CD4-positive, alpha-beta memory T cell (primary cell): ENCODE data around the gene BTC. TPM values are rescaled to one million over a fixed set of nuclear protein-coding genes. Genes with fewer than 3 reads are reported as not detected.
"Not testable (repeated sequence)": the region's sequence is repeated elsewhere in the genome, so short reads cannot be mapped to it uniquely, and the experiment has no call there.

Source experiments
- CTCF ChIA-PET: fragments of 350-600 bp; sonication (Branson Sonifier 250); formaldehyde crosslinking; loops from one replicate; lab custom pipeline; 2021; ENCODE audit warnings: inconsistent platforms; ENCODE audit not compliant: partially characterized antibody; lab: Charles Lee
- POLR2A ChIA-PET: fragments of 350-600 bp; sonication (Branson Sonifier 250); formaldehyde crosslinking; loops from one replicate; lab custom pipeline; 2021; ENCODE audit not compliant: partially characterized antibody; lab: Charles Lee
- DNase-seq, 5 donors: peaks; one replicate each; pipeline versions ENCODE4 v3.0.0 to v3.0.0-alpha.2; 2020 to 2022; ENCODE audit warnings: mixed read lengths in 1 of 5
- H3K27ac ChIP-seq: one replicate; pipeline ENCODE4 v1.7.0; 2013; ENCODE audit warnings: low read depth, low read length
- H3K27me3 ChIP-seq: 2 replicates; pipeline ENCODE4 v1.7.0; 2013; ENCODE audit warnings: mild to moderate bottlenecking, low read length, moderate library complexity; ENCODE audit not compliant: insufficient read depth
- H3K36me3 ChIP-seq: 2 replicates; pipeline ENCODE4 v1.7.0; 2013; ENCODE audit warnings: mild to moderate bottlenecking, low read length, moderate library complexity; ENCODE audit not compliant: insufficient read depth
- H3K4me1 ChIP-seq: 2 replicates; pipeline ENCODE4 v1.7.0; 2013; ENCODE audit warnings: mild to moderate bottlenecking, low read length, moderate library complexity; ENCODE audit not compliant: insufficient read depth
- H3K4me3 ChIP-seq, 2 donors: one replicate each; pipeline ENCODE4 v1.7.0; 2013; ENCODE audit warnings: low read length in 2 of 2, mild to moderate bottlenecking in 1 of 2
- H3K9me3 ChIP-seq, 2 donors: one replicate each; pipeline ENCODE4 v1.7.0; 2013; ENCODE audit warnings: low read length in 2 of 2, control low read depth in 1 of 2; ENCODE audit not compliant: control insufficient read depth in 1 of 2
- H3K27ac Mint-ChIP-seq, 7 donors: one replicate each; pipeline ENCODE4 v1.8.0; 2020 to 2021; ENCODE audit warnings: mixed read lengths in 7 of 7, mild to moderate bottlenecking in 6 of 7, inconsistent platforms in 3 of 7, moderate library complexity in 3 of 7
- H3K27me3 Mint-ChIP-seq, 2 donors: one replicate each; pipeline ENCODE4 v1.8.0; 2020 to 2021; ENCODE audit warnings: mixed read lengths in 2 of 2
- H3K36me3 Mint-ChIP-seq, 2 donors: one replicate each; pipeline ENCODE4 v1.8.0; 2020 to 2021; ENCODE audit warnings: mixed read lengths in 2 of 2, inconsistent platforms in 1 of 2, mild to moderate bottlenecking in 1 of 2
- H3K4me1 Mint-ChIP-seq, 4 donors: one replicate each; pipeline ENCODE4 v1.8.0; 2020 to 2021; ENCODE audit warnings: mixed read lengths in 4 of 4, mild to moderate bottlenecking in 1 of 4
- H3K4me3 Mint-ChIP-seq, 8 donors: one replicate each; pipeline ENCODE4 v1.8.0; 2020 to 2021; ENCODE audit warnings: mixed read lengths in 8 of 8, mild to moderate bottlenecking in 7 of 8, moderate library complexity in 6 of 8, inconsistent platforms in 3 of 8
- H3K9me3 Mint-ChIP-seq, 8 donors: one replicate each; pipeline ENCODE4 v1.8.0; 2020 to 2021; ENCODE audit warnings: mixed read lengths in 8 of 8, mild to moderate bottlenecking in 5 of 8, inconsistent platforms in 3 of 8, moderate library complexity in 1 of 8
- intact Hi-C: fragments of 100-400 bp; cut with micrococcal nuclease; formaldehyde crosslinking; loops from one replicate; pipeline ENCODE4 v1.15.1; 2023
- polyA plus RNA-seq, 2 donors: library from polyadenylated mRNA; unstranded; fragments of 300-500 nt; fragmentation: Illumina TruSeq; gene quantifications; one replicate each; pipeline ENCODE4 v1.2.3, GENCODE V29; 2021
- total RNA-seq, 2 experiments: library from RNA; stranded (reverse); gene quantifications; one replicate each; pipeline ENCODE4 v1.2.3, GENCODE V29; 2021

BTC gene
- total and polyA plus RNA-seq, 4 experiments from 2014 or later = not detected

DNA sequence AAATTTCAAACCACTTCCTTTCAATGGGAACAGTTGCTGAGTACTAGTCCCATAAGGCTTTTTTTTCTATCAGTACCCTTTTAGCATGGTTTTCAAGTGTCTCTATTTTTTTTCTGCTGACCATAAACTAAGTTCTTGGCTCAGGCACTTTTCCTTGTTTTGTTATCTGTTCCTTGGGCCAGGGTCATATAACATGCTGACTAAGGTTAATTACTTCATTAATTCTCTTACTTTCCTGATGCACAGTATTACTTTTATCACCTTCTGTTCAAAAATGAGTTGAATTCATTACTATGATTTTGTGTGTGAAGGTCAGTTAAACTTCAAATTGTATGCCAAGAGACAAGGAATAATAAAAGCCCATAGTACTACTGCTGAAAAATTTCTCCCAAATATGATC lies 19.7 kb upstream of the BTC start:
- POLR2A ChIA-PET = no interaction called here
- intact Hi-C loops = no loop called here
- H3K27ac ChIP-seq = no peak overlapping the region

DNA sequence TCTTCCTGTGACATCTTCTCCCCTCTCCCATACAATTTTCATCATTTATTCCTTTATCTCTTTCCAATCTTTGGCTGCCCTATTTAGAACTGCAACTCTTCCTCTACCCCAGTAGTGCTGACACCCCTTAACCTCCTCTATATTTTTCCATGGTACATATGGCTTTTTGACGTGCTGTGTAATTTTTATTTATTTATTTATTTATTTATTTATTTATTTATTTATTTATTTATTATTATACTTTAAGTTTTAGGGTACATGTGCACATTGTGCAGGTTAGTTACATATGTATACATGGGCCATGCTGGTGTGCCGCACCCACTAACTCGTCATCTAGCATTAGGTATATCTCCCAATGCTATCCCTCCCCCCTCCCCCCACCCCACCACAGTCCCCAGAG lies 17.7 kb upstream of the BTC start:
- intact Hi-C loops, POLR2A ChIA-PET, H3K9me3 ChIP-seq, H3K36me3 Mint-ChIP-seq, H3K27me3 Mint-ChIP-seq, CTCF ChIA-PET, H3K36me3 ChIP-seq, H3K27ac Mint-ChIP-seq, H3K4me3 ChIP-seq, H3K4me3 Mint-ChIP-seq, H3K27me3 ChIP-seq, H3K9me3 Mint-ChIP-seq, H3K4me1 Mint-ChIP-seq, H3K27ac ChIP-seq, H3K4me1 ChIP-seq, DNase-seq: not testable (repeated sequence)

More for the DNA sequence above, 19.7 kb upstream of the BTC start:
- CTCF ChIA-PET = no interaction called here
- Histone ChIP-seq H3K36me3 (no peaks in the 10 kb centered on the region), H3K4me3 (no peak overlapping the region), H3K27me3 (no peaks in the 10 kb centered on the region), H3K4me1 (no peaks in the 10 kb centered on the region), H3K9me3 (no peaks in the 10 kb centered on the region)
- Mint-ChIP-seq H3K4me3 (no peak overlapping the region), H3K4me1 (no peaks in the 10 kb centered on the region), H3K27me3 (peaks cover 0 to 6% of the 10 kb centered on the region in 2 donors), H3K9me3 (peaks cover 0 to 9% (median 3%) of the 10 kb centered on the region in 8 donors), H3K36me3 (no peaks in the 10 kb centered on the region), H3K27ac (no peak overlapping the region)
- no peak for DNase-seq

DNA sequence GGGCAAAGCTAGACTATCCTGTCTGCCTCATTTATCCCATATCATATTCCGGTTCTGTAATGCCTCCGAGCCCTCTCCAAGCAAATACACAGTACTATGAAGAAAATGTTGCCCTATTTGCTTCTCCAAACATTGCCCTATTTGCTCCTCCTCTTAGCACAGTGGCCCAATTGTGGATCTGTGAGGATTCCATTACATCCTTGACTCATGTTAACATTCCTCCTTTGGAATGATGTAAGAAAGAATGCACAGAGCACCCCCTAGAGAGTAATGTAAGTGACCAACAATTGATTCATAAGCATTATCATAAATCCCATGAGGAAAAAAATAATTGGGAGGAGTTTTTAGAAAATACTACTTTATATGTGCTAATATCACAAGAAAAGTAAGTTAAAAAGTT lies 11.3 kb upstream of the BTC start:
- Mint-ChIP-seq H3K4me1 (no peaks in the 10 kb centered on the region), H3K27me3 (no peaks in the 10 kb centered on the region), H3K27ac (no peak overlapping the region), H3K4me3 (no peak overlapping the region), H3K36me3 (no peaks in the 10 kb centered on the region), H3K9me3 (peaks cover 0 to 1% (median 0%) of the 10 kb centered on the region in 8 donors)
- intact Hi-C loops = no loop called here
- Histone ChIP-seq H3K4me1 (no peaks in the 10 kb centered on the region), H3K27me3 (no peaks in the 10 kb centered on the region), H3K27ac (no peak overlapping the region), H3K4me3 (no peak overlapping the region), H3K9me3 (no peaks in the 10 kb centered on the region), H3K36me3 (no peaks in the 10 kb centered on the region)
- CTCF ChIA-PET = no interaction called here
- no peak for DNase-seq
- POLR2A ChIA-PET = no interaction called here

DNA sequence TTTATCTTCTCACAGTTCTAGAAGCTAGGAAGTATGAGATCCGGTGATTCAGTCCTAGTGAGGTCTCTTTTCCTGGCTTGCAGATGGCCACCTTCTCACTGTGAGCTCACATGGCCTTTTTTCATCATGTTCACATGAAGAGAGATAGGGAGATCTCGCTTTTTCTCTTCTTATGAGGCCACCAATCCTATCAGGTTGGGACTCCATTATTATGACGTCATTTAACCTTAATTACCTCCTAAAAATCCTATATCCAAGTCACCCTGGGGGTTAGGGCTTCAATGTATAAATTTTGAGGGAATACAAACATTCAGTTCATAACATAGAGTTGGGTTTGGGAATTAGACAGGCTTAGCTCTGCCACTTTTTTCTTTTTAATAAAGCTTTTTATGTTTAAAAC lies 6.0 kb upstream of the BTC start:
- H3K4me3 ChIP-seq = no peak overlapping the region
- no peak overlapping the region for H3K27ac ChIP-seq
- DNase-seq = no peak
- CTCF ChIA-PET = no interaction called here
- Mint-ChIP-seq H3K4me3 (no peak overlapping the region), H3K4me1 (peaks cover 0 to 1% (median 0%) of the 10 kb centered on the region in 4 donors), H3K27ac (no peak overlapping the region), H3K27me3 (peaks cover 3 to 13% of the 10 kb centered on the region in 2 donors), H3K36me3 (no peaks in the 10 kb centered on the region), H3K9me3 (peaks cover 0 to 5% (median 2%) of the 10 kb centered on the region in 8 donors)
- POLR2A ChIA-PET = no interaction called here
- H3K27me3 ChIP-seq = peaks cover 4% of the 10 kb centered on the region
- H3K9me3 ChIP-seq = no peaks in the 10 kb centered on the region
- no peaks in the 10 kb centered on the region for H3K36me3 ChIP-seq
- intact Hi-C loops = no loop called here
- no peaks in the 10 kb centered on the region for H3K4me1 ChIP-seq

DNA sequence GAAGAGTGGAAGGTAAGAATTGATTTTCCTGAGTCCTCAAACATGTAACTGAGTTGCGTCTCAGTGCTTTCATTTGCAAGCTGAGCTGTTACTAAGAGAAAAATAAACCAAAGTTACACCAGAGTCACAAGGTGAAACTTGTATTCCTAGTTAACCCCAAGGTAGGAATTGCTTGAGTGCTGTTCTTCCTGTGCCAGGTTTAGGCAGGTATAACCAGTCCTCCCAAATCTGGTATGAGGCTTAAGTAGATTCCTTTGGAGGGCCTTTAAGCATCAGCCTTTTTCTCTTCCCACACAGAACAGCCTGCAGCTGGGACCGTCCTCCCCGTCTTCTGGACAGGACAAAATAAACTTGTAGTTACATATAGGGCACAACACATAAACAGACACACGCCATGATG lies 2.3 kb upstream of the BTC start:
- Mint-ChIP-seq H3K27me3 (peaks cover 13 to 39% of the 10 kb centered on the region in 2 donors), H3K4me1 (peaks cover 0 to 2% (median under 1%) of the 10 kb centered on the region in 4 donors), H3K4me3 (no peak overlapping the region), H3K27ac (no peak overlapping the region), H3K9me3 (peaks cover 0 to 5% (median 2%) of the 10 kb centered on the region in 8 donors), H3K36me3 (no peaks in the 10 kb centered on the region)
- intact Hi-C loops = no loop called here
- H3K27me3 ChIP-seq = peaks cover 12% of the 10 kb centered on the region
- DNase-seq = no peak
- no peak overlapping the region for H3K4me3 ChIP-seq
- H3K4me1 ChIP-seq = no peaks in the 10 kb centered on the region
- no peak overlapping the region for H3K27ac ChIP-seq
- ChIA-PET POLR2A (no interaction called here), CTCF (no interaction called here)
- no peaks in the 10 kb centered on the region for H3K9me3 ChIP-seq
- no peaks in the 10 kb centered on the region for H3K36me3 ChIP-seq

DNA sequence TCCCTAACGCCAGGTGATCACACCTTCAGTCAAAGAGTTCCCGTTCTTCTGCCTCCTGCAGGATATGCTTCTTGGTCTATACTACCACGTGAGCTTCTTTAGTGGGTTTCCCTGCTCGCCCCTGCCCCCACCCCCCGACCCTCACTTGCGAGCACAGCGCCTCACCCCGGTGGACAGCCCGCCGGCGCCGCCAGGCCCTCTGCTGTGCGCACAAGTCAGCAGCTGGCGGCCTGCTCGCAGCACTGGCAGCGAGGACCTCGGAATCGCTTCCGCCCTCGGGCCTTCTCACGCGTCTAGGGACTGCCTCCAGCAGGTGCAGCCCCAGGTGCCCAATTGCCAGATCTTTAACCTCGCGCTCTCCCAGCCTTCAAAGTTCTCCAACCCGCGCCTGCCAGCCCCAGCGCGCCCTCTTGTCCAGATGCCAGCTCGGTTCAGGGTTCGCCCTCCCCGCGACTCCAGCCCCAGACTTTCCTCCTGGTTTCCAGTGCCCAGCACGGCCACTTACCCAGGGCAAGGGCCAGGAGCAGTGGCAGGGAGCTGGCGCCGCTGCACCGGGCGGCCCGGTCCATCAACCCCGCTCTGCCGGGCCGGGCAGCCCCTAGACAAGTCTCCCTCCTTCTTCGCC lies 454 bp downstream of the BTC start:
- no peaks in the 10 kb centered on the region for H3K9me3 ChIP-seq
- POLR2A ChIA-PET = no interaction called here
- H3K9me3 Mint-ChIP-seq = peaks cover 0 to 7% (median under 1%) of the 10 kb centered on the region in 8 donors
- peaks cover 17 to 44% of the 10 kb centered on the region in 2 donors for H3K27me3 Mint-ChIP-seq
- H3K36me3 Mint-ChIP-seq = no peaks in the 10 kb centered on the region
- peaks cover 12% of the 10 kb centered on the region for H3K27me3 ChIP-seq
- H3K27ac Mint-ChIP-seq = no peak overlapping the region
- H3K4me3 Mint-ChIP-seq = peak overlapping the region in 7 of 8 donors; percentile 7 to 72 (median 45)
- CTCF ChIA-PET = no interaction called here
- no peaks in the 10 kb centered on the region for H3K4me1 ChIP-seq
- no peak overlapping the region for H3K4me3 ChIP-seq
- H3K36me3 ChIP-seq = no peaks in the 10 kb centered on the region
- DNase-seq = no peak
- peaks cover 0 to 2% (median under 1%) of the 10 kb centered on the region in 4 donors for H3K4me1 Mint-ChIP-seq
- intact Hi-C loops = no loop called here
- no peak overlapping the region for H3K27ac ChIP-seq

DNA sequence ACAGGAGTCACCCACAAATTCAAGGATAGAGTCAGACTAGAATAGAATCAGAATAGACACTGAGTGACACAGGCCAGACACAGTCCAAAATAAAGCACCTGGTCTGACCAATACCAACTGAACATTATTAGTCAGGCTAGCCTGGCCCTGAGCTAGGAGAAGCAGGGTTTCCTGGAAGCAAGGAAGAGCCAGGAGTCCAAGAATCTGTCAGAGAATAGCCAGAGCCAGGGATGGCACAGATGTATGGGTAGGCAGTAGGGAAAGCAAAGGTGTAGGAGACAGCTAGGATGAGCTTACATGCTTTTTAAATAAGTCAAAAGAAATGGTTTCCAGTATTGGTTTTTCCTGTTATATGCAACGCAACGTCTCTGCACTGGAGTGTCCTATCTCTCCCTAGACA lies 3.7 kb downstream of the BTC start:
- Mint-ChIP-seq H3K4me3 (no peak overlapping the region), H3K27me3 (peaks cover 17 to 34% of the 10 kb centered on the region in 2 donors)
- H3K4me1 ChIP-seq = no peaks in the 10 kb centered on the region

More for the DNA sequence above, 3.7 kb downstream of the BTC start:
- Mint-ChIP-seq H3K4me1 (peaks cover 0 to 2% (median 0%) of the 10 kb centered on the region in 4 donors), H3K36me3 (no peaks in the 10 kb centered on the region), H3K9me3 (peaks cover 0 to 4% (median under 1%) of the 10 kb centered on the region in 8 donors), H3K27ac (no peak overlapping the region)
- ChIA-PET CTCF (no interaction called here), POLR2A (no interaction called here)
- intact Hi-C loops = no loop called here
- no peak overlapping the region for H3K4me3 ChIP-seq
- no peaks in the 10 kb centered on the region for H3K9me3 ChIP-seq
- DNase-seq = no peak
- H3K36me3 ChIP-seq = no peaks in the 10 kb centered on the region
- H3K27ac ChIP-seq = no peak overlapping the region
- peaks cover 9% of the 10 kb centered on the region for H3K27me3 ChIP-seq
